Activated CD4-positive, alpha-beta T cell treated with anti-CD3 and anti-CD28 coated beads for 48 hours (primary cell): ENCODE results near the gene DLX1.
"Not testable (repeated sequence)": the region's sequence is repeated elsewhere in the genome, so short reads cannot be mapped to it uniquely, and the experiment has no call there.

ENCODE experiments used
- DNase-seq: peaks from one replicate; pipeline ENCODE4 v3.0.0-alpha.2; 2020

Gene DLX1

GRCh38 chr2:172120118-172120517, 34.8 kb downstream of the DLX1 start:
- no peak for DNase-seq

- no peak for DNase-seq
Observed at GRCh38 chr2:172128484-172128883, 43.2 kb downstream of the DLX1 start.

DNA sequence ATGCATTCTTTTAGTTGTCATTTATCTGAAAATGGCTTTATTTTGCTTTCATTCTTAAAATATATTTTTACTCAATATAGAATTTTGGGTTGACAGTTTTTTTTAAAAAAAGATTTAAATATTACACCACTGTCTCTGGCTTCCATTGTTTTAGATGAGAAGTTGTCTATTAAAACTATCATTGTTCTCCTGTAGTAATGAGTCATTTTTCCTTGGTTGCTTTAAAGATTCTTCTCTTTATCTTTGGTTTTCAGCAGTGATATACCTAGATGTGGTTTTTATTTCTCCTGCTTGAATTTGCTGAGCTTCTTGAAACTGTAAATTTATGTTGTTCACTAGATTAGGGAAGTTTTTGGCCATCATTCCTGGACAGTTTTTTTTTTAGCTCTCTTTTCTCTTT, 44.1 kb downstream of the DLX1 start:
- DNase-seq, result no peak

DNA sequence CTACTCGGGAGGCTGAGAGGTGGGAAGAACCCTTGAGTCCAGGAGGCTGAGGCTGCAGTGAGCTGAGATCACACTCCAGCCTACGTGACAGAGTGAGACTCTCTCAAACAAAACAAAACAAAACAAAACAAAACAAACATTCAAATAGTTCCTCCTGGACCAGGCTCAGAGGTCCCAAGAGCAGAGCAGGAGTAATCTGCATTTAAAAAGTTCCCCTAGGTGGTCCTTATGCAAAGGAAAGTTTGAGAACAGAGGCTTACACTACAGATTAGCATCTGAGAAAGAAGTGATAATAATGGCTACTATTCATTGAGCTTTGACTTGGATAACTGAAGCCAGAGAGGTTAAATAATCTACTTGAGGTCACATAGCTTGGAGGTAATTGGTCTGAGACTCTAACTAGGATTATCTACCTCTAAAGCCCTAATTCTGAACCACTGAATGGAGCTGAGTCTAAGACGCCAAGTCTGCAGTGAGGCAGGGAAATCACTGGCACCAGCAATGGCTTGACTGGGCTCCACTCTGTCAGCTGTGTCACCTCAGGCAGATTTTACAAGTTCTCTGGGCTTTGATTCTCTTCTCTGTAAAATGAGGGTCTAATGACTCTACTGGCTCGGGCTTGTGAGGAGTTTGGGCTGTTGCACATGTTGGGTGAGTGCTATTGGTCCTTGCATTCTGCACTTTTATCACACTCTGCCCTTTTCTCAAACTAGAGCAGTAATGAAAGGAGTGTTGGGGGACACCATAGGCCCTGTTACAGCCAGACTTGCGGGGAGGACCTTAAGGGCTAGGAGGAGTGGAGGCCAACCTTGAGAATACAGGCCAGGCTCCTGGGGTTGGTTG, 46.6 kb downstream of the DLX1 start:
- no peak for DNase-seq

- DNase-seq, result no peak
Observed at GRCh38 chr2:172134270-172134669, 49.0 kb downstream of the DLX1 start.

DNA sequence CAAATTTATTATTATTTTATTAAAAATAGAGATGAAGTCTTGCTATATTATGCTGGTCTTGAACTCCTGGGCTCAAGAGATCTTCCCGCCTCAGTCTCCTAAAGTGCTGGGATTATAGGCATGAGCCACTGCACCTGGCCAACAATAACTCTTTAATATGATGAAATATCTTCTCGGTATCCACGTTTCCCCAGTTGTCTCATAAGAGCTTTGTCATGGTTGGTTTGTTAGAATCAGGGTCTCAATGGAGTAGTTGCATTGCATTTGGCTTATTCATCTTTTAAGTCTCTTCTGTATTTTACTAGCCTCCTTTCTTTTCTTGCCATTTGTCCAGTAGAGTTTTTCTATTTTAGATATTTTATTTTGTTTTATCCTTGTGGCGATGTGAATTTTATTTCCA, 50.1 kb downstream of the DLX1 start:
- DNase-seq, result no peak

- DNase-seq, result no peak
Observed at GRCh38 chr2:172137109-172137508, 51.8 kb downstream of the DLX1 start.

DNA sequence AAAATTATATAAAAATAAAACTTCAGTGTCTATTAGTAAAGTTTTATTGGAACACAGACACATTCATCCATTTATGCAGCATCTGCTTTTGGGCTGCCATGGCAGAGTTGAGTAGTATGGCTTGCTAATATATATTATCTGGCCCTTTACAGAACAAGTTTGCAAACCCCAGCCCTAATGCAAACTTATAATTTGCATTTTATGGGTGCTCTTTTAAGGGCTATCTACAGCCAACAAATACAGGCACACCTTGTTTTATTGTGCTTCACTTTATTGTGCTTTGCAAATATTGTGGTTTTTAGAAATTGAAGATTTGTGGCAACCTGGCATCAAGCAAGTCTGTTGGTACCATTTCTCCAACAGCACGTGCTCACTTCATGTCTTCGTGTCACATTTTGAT, 52.6 kb downstream of the DLX1 start:
- DNase-seq, result no peak

GRCh38 chr2:172138727-172139126, 53.4 kb downstream of the DLX1 start:
- DNase-seq, result not testable (repeated sequence)
